CD4-positive, alpha-beta T cell treated with Interleukin-4 for 4 hours (primary cell): Measurements from ENCODE around the gene PCDHB5.
"Not testable (repeated sequence)": the region's sequence is repeated elsewhere in the genome, so short reads cannot be mapped to it uniquely, and the experiment has no call there.

Source experiments
- DNase-seq: peaks from one replicate; pipeline ENCODE4 v3.0.0-alpha.2; 2020

The PCDHB5 gene

DNA sequence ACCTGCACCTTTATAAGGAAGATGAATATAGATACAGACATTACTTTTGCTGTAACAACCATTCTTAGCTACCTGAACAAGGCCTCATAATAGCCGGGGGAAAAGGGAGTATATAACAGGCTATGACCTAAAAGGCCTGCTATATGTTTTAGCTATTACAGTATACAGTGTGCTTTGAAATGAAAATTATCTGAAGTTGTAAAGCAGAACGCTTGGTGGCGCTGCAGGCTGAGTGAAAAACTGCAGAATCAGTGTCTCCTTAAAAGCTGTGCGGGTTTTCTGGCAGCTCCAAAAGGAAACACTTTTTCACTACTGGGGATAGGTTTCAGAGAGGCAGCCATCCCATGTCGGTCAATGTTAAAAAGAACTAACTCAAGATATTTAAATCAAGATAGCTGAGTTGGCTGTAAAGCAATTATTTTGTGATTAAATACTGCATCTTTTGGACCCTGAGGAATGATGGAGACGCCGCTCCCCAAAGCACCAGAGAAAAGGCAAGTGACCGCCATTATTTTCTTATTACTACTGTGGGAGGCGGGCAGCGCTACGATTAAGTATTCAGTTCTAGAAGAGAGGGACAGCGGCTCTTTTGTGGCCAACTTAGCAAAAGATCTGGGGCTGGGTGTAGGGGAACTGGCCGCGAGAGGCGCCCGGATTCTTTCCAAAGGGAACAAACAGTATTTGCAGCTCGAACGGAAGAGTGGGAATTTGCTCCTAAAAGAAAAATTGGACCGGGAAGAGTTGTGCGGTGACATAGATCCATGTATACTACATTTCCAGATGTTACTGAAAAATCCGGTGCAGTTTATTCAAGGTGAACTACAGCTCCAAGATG is 20.8 kb downstream of the PCDHB5 start:
- DNase-seq: no peak

DNA sequence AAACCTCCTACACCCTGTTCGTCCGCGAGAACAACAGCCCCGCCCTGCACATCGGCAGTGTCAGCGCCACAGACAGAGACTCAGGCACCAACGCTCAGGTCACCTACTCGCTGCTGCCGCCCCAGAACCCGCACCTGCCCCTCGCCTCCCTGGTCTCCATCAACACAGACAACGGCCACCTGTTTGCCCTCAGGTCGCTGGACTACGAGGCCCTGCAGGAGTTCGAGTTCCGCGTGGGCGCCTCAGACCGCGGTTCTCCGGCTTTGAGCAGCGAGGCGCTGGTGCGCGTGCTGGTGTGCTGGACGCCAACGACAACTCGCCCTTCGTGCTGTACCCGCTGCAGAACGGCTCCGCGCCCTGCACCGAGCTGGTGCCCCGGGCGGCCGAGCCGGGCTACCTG is 22.4 kb downstream of the PCDHB5 start:
- not testable (repeated sequence) for DNase-seq

DNA sequence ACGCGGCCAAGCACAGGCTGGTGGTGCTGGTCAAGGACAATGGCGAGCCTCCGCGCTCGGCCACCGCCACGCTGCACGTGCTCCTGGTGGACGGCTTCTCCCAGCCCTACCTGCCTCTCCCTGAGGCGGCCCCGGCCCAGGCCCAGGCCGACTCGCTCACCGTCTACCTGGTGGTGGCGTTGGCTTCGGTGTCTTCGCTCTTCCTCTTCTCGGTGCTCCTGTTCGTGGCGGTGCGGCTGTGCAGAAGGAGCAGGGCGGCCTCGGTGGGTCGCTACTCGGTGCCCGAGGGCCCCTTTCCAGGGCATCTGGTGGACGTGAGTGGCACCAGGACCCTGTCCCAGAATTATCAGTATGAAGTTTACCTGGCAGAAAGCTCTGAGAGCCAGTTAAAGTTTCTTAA is 22.9 kb downstream of the PCDHB5 start:
- DNase-seq: not testable (repeated sequence)

GRCh38 chr5:141172381-141173204 is 37.6 kb downstream of the PCDHB5 start, which contains the start of gene PCDHB7:
Gene PCDHB7, plus strand, starts transcription at chr5:141172644. Its CDS starts 192 bp downstream, at chr5:141172836.
- DNase-seq: peak; percentile 13

GRCh38 chr5:141174291-141175104 is 39.5 kb downstream of the PCDHB5 start:
- DNase-seq: not testable (repeated sequence)

DNA sequence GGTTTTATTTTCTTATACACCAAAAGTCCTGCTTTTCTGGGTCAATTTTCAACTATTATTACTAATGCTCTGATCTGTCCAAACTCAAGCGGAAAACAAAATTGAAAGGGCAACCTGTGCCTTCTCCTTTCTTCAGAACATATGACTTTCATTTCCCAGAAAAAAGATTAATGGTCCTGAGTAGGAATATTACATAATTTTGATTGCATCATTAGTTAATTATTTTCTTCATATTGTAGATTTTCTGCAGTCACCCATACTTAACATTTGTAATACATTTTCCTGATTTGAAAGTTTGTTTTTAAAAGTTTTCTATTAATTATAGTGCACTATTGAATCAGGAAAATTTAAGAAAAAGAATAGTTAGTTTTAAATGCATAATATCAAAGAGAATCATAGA is 40.9 kb downstream of the PCDHB5 start:
- DNase-seq: no peak

DNA sequence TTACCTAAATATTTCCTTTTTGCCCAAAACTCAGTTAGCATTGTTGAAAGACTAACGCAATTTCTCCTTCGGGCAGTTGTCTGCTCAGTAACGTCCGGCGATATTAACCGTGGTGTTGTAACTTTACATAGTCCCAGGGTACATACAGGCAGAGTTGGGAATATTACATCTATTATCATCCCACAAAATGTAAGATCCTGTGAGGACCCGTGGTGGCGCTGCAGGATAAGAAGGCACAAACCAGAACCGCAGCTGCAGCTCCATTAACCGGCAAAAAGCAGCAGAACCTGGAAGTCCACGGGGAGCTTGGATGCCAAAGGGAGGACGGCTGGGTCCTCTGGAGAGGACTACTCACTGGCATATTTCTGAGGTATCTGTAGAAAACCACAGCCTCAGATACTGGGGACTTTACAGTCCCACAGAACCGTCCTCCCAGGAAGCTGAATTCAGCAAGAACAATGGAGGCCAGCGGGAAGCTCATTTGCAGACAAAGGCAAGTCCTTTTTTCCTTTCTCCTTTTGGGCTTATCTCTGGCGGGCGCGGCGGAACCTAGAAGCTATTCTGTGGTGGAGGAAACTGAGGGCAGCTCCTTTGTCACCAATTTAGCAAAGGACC is 42.7 kb downstream of the PCDHB5 start, which contains the start of gene PCDHB8:
Gene PCDHB8 (plus strand): TSS at position 214 of the 615 bp plus-strand sequence. CDS start 245 bp downstream, at position 459.
- DNase-seq: not testable (repeated sequence)

DNA sequence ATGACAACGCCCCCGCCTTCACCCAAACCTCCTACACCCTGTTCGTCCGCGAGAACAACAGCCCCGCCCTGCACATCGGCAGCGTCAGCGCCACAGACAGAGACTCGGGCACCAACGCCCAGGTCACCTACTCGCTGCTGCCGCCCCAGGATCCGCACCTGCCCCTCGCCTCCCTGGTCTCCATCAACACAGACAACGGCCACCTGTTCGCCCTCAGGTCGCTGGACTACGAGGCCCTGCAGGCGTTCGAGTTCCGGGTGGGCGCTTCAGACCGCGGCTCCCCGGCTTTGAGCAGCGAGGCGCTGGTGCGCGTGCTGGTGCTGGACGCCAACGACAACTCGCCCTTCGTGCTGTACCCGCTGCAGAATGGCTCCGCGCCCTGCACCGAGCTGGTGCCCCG is 44.4 kb downstream of the PCDHB5 start:
- DNase-seq: not testable (repeated sequence)

GRCh38 chr5:141179876-141180275 is 44.9 kb downstream of the PCDHB5 start:
- DNase-seq: not testable (repeated sequence)

DNA sequence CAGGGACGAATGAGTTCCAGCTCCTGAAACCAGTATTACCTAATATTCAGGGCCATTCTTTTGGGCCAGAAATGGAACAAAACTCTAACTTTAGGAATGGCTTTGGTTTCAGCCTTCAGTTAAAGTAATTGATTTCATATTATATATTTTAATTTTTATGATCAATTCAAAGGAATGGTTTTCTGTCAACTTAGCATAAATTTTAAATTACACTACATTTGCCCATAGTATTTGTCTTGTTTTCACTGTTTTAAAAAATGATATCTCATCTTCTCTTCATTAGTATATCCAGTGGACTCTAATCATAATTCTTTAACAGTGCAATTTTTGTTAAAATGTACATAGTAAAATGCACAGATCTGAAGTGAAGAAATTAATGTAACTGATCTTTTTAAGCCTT is 45.3 kb downstream of the PCDHB5 start:
- DNase-seq: no peak

DNA sequence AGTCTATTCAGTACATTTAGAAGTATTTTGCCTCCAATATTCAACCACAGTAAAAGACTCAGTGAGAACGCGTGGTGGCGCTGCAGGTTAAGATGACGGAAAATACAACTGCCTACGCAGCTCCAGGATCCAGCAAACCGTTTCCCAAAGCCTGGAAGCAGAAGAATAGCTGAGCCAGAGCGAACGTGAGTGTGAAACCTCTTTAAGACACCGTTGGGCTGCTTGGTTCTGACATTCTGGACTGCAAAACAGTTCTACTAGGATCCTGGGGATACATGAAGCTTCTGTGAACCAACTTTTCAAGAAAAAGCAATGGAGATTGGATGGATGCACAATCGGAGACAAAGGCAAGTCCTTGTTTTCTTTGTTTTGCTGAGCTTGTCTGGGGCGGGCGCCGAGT is 47.2 kb downstream of the PCDHB5 start, which contains the start of gene PCDHB16:
Gene PCDHB16 (plus strand): TSS at position 140 of the 400 bp plus-strand sequence. CDS start 173 bp downstream, at position 313.
- no peak for DNase-seq

DNA sequence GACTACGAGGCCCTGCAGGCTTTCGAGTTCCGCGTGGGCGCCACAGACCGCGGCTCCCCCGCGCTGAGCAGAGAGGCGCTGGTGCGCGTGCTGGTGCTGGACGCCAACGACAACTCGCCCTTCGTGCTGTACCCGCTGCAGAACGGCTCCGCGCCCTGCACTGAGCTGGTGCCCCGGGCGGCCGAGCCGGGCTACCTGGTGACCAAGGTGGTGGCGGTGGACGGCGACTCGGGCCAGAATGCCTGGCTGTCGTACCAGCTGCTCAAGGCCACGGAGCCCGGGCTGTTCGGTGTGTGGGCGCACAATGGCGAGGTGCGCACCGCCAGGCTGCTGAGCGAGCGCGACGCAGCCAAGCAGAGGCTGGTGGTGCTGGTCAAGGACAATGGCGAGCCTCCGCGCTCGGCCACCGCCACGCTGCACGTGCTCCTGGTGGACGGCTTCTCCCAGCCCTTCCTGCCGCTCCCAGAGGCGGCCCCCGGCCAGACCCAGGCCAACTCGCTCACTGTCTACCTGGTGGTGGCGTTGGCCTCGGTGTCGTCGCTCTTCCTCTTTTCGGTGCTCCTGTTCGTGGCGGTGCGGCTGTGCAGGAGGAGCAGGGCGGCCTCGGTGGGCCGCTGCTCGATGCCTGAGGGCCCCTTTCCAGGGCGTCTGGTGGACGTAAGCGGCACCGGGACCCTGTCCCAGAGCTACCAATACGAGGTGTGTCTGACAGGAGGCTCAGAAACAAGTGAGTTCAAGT is 49.3 kb downstream of the PCDHB5 start:
- not testable (repeated sequence) for DNase-seq

DNA sequence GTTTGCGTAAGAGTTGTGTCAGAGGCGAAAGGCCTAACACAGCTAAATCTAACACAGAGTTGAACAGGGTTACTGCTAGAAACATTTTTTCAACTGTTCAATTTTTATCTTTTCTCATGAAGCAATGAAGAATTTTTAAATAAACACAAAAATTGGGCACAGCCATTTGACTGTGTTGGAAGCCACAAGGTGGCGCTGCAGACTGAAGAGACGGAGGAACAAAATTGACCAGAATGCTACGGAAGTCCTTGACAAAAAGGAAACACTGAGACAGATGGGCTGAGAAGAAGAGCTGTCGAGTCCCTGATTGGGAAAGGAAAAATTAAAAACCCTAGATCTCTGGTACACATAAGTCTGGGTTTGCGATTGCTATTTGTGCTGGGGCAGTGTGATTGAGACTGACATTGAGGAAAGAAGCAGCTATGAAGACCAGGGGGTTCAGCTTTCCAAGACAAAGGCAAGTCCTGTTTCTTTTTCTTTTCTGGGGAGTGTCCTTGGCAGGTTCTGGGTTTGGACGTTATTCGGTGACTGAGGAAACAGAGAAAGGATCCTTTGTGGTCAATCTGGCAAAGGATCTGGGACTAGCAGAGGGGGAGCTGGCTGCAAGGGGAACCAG is 52.0 kb downstream of the PCDHB5 start, which contains the start of gene PCDHB9:
Gene PCDHB9 (plus strand): TSS at position 265 of the 616 bp plus-strand sequence. CDS start 158 bp downstream, at position 423.
- DNase-seq: peak; percentile 19
